Measurements from ENCODE around the gene HOPX. TPM values are rescaled to one million over a fixed set of nuclear protein-coding genes. Genes with fewer than 3 reads are reported as not detected.

Gene HOPX
- total RNA-seq, 1 experiment from 2014 or later = not detected

DNA sequence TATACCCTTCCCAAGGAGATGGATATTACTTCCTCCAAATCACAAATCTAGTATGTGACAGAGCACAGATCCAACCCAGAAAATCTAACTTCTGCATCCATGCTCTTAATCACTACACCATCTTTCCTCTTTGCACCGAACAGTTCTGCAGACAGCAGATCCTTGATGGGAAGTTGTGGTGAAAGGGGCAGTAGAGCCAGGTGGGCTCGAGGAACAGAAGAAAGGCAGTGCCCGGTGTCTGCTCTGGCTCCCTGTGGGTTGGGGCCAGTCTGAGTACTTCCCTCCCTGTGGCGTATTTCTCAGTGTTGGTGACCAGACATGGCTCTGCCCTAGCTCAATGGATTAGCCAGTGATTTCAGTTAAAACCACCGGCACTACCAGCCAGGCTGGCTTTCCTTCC, 15.3 kb downstream of the HOPX start:
- TF ChIP-seq, protein P1, sequence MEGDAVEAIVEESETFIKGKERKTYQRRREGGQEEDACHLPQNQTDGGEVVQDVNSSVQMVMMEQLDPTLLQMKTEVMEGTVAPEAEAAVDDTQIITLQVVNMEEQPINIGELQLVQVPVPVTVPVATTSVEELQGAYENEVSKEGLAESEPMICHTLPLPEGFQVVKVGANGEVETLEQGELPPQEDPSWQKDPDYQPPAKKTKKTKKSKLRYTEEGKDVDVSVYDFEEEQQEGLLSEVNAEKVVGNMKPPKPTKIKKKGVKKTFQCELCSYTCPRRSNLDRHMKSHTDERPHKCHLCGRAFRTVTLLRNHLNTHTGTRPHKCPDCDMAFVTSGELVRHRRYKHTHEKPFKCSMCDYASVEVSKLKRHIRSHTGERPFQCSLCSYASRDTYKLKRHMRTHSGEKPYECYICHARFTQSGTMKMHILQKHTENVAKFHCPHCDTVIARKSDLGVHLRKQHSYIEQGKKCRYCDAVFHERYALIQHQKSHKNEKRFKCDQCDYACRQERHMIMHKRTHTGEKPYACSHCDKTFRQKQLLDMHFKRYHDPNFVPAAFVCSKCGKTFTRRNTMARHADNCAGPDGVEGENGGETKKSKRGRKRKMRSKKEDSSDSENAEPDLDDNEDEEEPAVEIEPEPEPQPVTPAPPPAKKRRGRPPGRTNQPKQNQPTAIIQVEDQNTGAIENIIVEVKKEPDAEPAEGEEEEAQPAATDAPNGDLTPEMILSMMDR (IDR thresholded peaks at IDR 0.05; ENCODE audit: insufficient read depth in 1 of 2, low read depth in 1 of 2, low read length in 1 of 2, severe bottlenecking in 1 of 2, unreplicated experiment in 1 of 2) = no peak
- no peak overlapping the region for H3K27ac Mint-ChIP-seq (ENCODE audit: unreplicated experiment)
- CTCF ChIA-PET = interaction anchor here (0.8 kb wide), 1 partner anchor 170 kb away, joined by 3 read pairs; no protein-coding TSS in a partner anchor
- no peaks in the 10 kb centered on the region for H3K27me3 ChIP-seq (replicated peaks; ENCODE audit: control insufficient read depth, insufficient read depth, low read length)
- POLR2A ChIA-PET = no interaction called here
- H3K4me3 Mint-ChIP-seq (ENCODE audit: unreplicated experiment) = no peak overlapping the region
- H3K36me3 Mint-ChIP-seq (ENCODE audit: insufficient read depth, unreplicated experiment) = no peaks in the 10 kb centered on the region
- no peaks in the 10 kb centered on the region for H3K9me3 ChIP-seq
- H3K27me3 Mint-ChIP-seq (ENCODE audit: insufficient read depth, unreplicated experiment) = no peaks in the 10 kb centered on the region
- H3K4me1 Mint-ChIP-seq (ENCODE audit: low read depth, unreplicated experiment) = no peaks in the 10 kb centered on the region
- H3K4me1 ChIP-seq = no peaks in the 10 kb centered on the region
- no peak for DNase-seq
- no TSS peak for BruUV-seq (replicated peaks)
- intact Hi-C loops (cut with micrococcal nuclease; ENCODE audit: unreplicated experiment) = no loop called here
- H3K36me3 ChIP-seq (ENCODE audit: control insufficient read depth, insufficient read depth, low read length) = no peaks in the 10 kb centered on the region
- H3K9me3 Mint-ChIP-seq (ENCODE audit: unreplicated experiment) = no peaks in the 10 kb centered on the region
- no peak overlapping the region for H3K4me3 ChIP-seq (ENCODE audit: low read depth, low read length)

DNA sequence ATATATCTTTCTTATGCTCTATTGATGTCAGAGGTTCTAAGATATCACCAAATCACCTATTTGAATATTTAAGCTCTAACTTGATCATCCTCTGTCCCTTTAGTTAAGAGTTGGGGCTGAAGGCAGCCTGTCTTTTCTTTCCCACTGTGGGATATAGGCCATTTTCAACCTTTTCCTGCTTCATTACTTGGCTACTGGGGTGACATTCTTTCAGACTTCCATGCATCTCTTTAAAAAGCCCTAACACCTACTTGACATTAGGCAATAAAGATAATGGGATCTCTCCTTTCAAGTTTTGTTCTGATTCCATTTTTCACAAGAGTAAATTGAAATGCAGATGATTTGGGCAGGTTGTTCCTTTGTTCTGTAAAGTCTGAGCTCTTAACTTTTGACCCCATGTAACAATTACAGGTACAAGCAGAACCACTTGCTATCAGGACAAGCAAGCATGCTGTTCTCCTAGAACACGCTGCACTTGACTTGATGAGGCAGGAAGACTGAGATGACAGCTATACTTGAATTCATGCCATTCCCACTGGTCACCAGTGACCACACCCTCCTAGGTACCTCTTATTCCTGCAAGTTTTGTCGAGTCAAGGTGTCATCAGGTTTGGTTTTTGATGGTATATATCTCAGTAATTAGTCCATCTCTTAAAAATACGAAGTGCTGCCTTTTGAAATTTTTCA, 18.2 kb downstream of the HOPX start:
- peaks cover 3% of the 10 kb centered on the region for H3K27me3 Mint-ChIP-seq (ENCODE audit: insufficient read depth, unreplicated experiment)
- Histone ChIP-seq H3K27me3 (replicated peaks; ENCODE audit: control insufficient read depth, insufficient read depth, low read length) (no peaks in the 10 kb centered on the region), H3K4me3 (ENCODE audit: low read depth, low read length) (no peak overlapping the region), H3K9me3 (no peaks in the 10 kb centered on the region), H3K4me1 (no peaks in the 10 kb centered on the region), H3K36me3 (ENCODE audit: control insufficient read depth, insufficient read depth, low read length) (no peaks in the 10 kb centered on the region)
- no TSS peak for BruUV-seq (replicated peaks)
- ChIA-PET CTCF (no interaction called here), POLR2A (no interaction called here)
- DNase-seq = no peak
- no peaks in the 10 kb centered on the region for H3K4me1 Mint-ChIP-seq (ENCODE audit: low read depth, unreplicated experiment)
- TF ChIP-seq, protein P1 (IDR thresholded peaks at IDR 0.05; ENCODE audit: insufficient read depth in 1 of 2, low read depth in 1 of 2, low read length in 1 of 2, severe bottlenecking in 1 of 2, unreplicated experiment in 1 of 2) = no peak
- H3K36me3 Mint-ChIP-seq (ENCODE audit: insufficient read depth, unreplicated experiment) = no peaks in the 10 kb centered on the region
- no peak overlapping the region for H3K27ac Mint-ChIP-seq (ENCODE audit: unreplicated experiment)
- intact Hi-C loops (cut with micrococcal nuclease; ENCODE audit: unreplicated experiment) = no loop called here
- H3K4me3 Mint-ChIP-seq (ENCODE audit: unreplicated experiment) = no peak overlapping the region
- no peaks in the 10 kb centered on the region for H3K9me3 Mint-ChIP-seq (ENCODE audit: unreplicated experiment)

DNA sequence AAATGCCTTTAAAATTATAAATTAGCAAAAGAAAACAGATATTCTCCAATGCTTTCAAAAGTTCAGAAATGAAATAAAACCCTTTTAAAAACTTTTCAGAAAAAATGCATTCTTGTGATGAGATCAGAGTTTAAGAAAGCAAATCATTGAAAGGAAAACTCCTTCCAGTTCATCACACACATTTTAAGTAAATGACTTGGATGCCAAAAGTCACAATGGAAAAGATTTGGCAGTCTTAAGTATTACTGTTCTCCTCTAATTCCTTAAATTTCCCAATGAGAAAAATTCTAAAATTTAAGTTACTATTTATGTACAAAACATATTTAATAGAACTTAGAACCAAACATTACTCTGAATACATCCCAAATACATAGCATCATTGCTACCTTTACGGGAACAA, 21.1 kb downstream of the HOPX start:
- Histone ChIP-seq H3K4me3 (ENCODE audit: low read depth, low read length) (no peak overlapping the region), H3K9me3 (no peaks in the 10 kb centered on the region), H3K27me3 (replicated peaks; ENCODE audit: control insufficient read depth, insufficient read depth, low read length) (no peaks in the 10 kb centered on the region), H3K36me3 (ENCODE audit: control insufficient read depth, insufficient read depth, low read length) (no peaks in the 10 kb centered on the region), H3K4me1 (no peaks in the 10 kb centered on the region)
- intact Hi-C loops (cut with micrococcal nuclease; ENCODE audit: unreplicated experiment) = loop anchor here (5.0 kb wide), 1 partner anchor 83 kb away; no protein-coding TSS in a partner anchor
- no peaks in the 10 kb centered on the region for H3K4me1 Mint-ChIP-seq (ENCODE audit: low read depth, unreplicated experiment)
- H3K36me3 Mint-ChIP-seq (ENCODE audit: insufficient read depth, unreplicated experiment) = no peaks in the 10 kb centered on the region
- H3K27ac Mint-ChIP-seq (ENCODE audit: unreplicated experiment) = no peak overlapping the region
- TF ChIP-seq, protein P1 (IDR thresholded peaks at IDR 0.05; ENCODE audit: insufficient read depth in 1 of 2, low read depth in 1 of 2, low read length in 1 of 2, severe bottlenecking in 1 of 2, unreplicated experiment in 1 of 2) = no peak
- ChIA-PET POLR2A (no interaction called here), CTCF (no interaction called here)
- H3K9me3 Mint-ChIP-seq (ENCODE audit: unreplicated experiment) = no peaks in the 10 kb centered on the region
- BruUV-seq (replicated peaks) = no TSS peak
- DNase-seq = no peak
- H3K27me3 Mint-ChIP-seq (ENCODE audit: insufficient read depth, unreplicated experiment) = peaks cover 12% of the 10 kb centered on the region
- no peak overlapping the region for H3K4me3 Mint-ChIP-seq (ENCODE audit: unreplicated experiment)

All from Caco-2 (cell line).